K562 (cell line): Measurements from ENCODE around the gene MPIG6B. TPM values are rescaled to one million over a fixed set of nuclear protein-coding genes. Genes with fewer than 3 reads are reported as not detected.

ENCODE experiments used
- FOXM1 ChIP-seq, 2 experiments: fragments of 450-650 bp in 1 of 2; sonication (generic) in 1 of 2; formaldehyde crosslinking in 1 of 2; IDR thresholded peaks; 2 replicates each; pipeline versions ENCODE4 v1.6.1 to v1.9.0; 2017 to 2022; ENCODE audit warnings: low read depth in 2 of 2, mild to moderate bottlenecking in 2 of 2, missing genetic modification reagents in 1 of 2, moderate library complexity in 1 of 2
- GATA2 ChIP-seq: sonication (generic); formaldehyde crosslinking; IDR thresholded peaks from 2 replicates; pipeline ENCODE4 v1.4.0; 2020; ENCODE audit warnings: mild to moderate bottlenecking, missing genetic modification reagents
- KLF13 ChIP-seq: fragments of 450-650 bp; IDR thresholded peaks from 2 replicates; pipeline ENCODE4 v1.6.1; 2016; ENCODE audit warnings: missing genetic modification characterization, low read depth, mild to moderate bottlenecking, missing compliant biosample characterization, moderate library complexity, borderline replicate concordance
- KLF6 ChIP-seq: fragments of 250-450 bp; sonication (Bioruptor Pico); IDR thresholded peaks from 2 replicates; pipeline ENCODE4 v1.4.0; 2020; ENCODE audit warnings: mild to moderate bottlenecking, moderate library complexity, borderline replicate concordance
- MXI1 ChIP-seq: IDR thresholded peaks from 2 replicates; pipeline ENCODE4 v1.6.1; 2011; ENCODE audit warnings: low read depth, mild to moderate bottlenecking, improper control_type of control experiment, low read length
- NFIC ChIP-seq: fragments of 450-650 bp; IDR thresholded peaks from 2 replicates; pipeline ENCODE4 v1.6.1; 2017; ENCODE audit warnings: mild to moderate bottlenecking, inconsistent platforms
- NR2C2 ChIP-seq, 2 experiments: fragments of 200-800 bp in 1 of 2; sonication (Bioruptor generic) in 1 of 2; sonication (generic) in 1 of 2; formaldehyde crosslinking in 1 of 2; IDR thresholded peaks; 2 replicates each; pipeline versions ENCODE4 v1.6.1 to v1.8.0; 2016 to 2022; ENCODE audit warnings: mild to moderate bottlenecking in 1 of 2, missing compliant biosample characterization in 1 of 2, missing genetic modification characterization in 1 of 2, missing genetic modification reagents in 1 of 2
- POLR3A ChIP-seq: IDR thresholded peaks from 2 replicates; pipeline ENCODE4 v1.6.1; 2011; ENCODE audit warnings: borderline replicate concordance, mild to moderate bottlenecking, moderate library complexity; ENCODE audit not compliant: insufficient read length, insufficient read depth; ENCODE audit errors: extremely low read depth
- RBM14 ChIP-seq: fragments of 200-400 bp; formaldehyde crosslinking; IDR thresholded peaks from 2 replicates; pipeline ENCODE4 v1.6.1; 2018; ENCODE audit warnings: low read depth, mild to moderate bottlenecking, low read length, moderate library complexity, borderline replicate concordance; ENCODE audit not compliant: insufficient read depth
- RFX5 ChIP-seq: IDR thresholded peaks from 2 replicates; pipeline ENCODE4 v1.6.1; 2011; ENCODE audit warnings: low read depth, mild to moderate bottlenecking, improper control_type of control experiment, low read length
- RUNX1 ChIP-seq: sonication (generic); IDR thresholded peaks from 2 replicates; pipeline ENCODE4 v1.6.1; 2016; ENCODE audit warnings: antibody characterized with exemption, low read depth
- SAFB2 ChIP-seq: fragments of 200-400 bp; formaldehyde crosslinking; IDR thresholded peaks from 2 replicates; pipeline ENCODE4 v1.6.1; 2018; ENCODE audit warnings: borderline replicate concordance, low read length, low read depth, moderate library complexity; ENCODE audit not compliant: severe bottlenecking
- SNRNP70 ChIP-seq: fragments of 200-400 bp; formaldehyde crosslinking; optimal IDR thresholded peaks from 2 replicates; pipeline ENCODE3; 2017; ENCODE audit warnings: low read depth, low read length
- SRSF9 ChIP-seq: fragments of 200-400 bp; formaldehyde crosslinking; IDR thresholded peaks from 2 replicates; pipeline ENCODE4 v1.6.1; 2017; ENCODE audit warnings: low read depth, low read length, borderline replicate concordance
- TAL1 ChIP-seq: fragments of 450-650 bp; IDR thresholded peaks from 2 replicates; pipeline ENCODE4 v1.6.1; 2016; ENCODE audit warnings: mild to moderate bottlenecking
- YY1 ChIP-seq, 3 experiments: IDR thresholded peaks; 2 replicates each; pipeline ENCODE4 v1.6.1; 2011; ENCODE audit warnings: low read length in 2 of 3, mild to moderate bottlenecking in 2 of 3, moderate library complexity in 2 of 3, borderline replicate concordance in 1 of 3, control low read depth in 1 of 3, low read depth in 1 of 3; ENCODE audit not compliant: insufficient read depth in 3 of 3, insufficient replicate concordance in 2 of 3, control insufficient read depth in 1 of 3, insufficient read length in 1 of 3; ENCODE audit errors: extremely low read depth in 1 of 3
- ZBTB1 ChIP-seq: sonication (generic); formaldehyde crosslinking; IDR thresholded peaks from 2 replicates; pipeline ENCODE4 v1.8.1; 2023; ENCODE audit warnings: missing genetic modification reagents, low read depth, mild to moderate bottlenecking, borderline replicate concordance
- ZFP36 ChIP-seq: fragments of 150-350 bp; IDR thresholded peaks from 2 replicates; pipeline ENCODE4 v1.6.1; 2018; ENCODE audit warnings: low read length, low read depth; ENCODE audit not compliant: partially characterized antibody
- ZNF444 ChIP-seq: fragments of 250-450 bp; sonication (Bioruptor Pico); IDR thresholded peaks from 2 replicates; pipeline ENCODE4 v1.4.0; 2020; ENCODE audit warnings: mild to moderate bottlenecking, moderate library complexity
- polyA plus RNA-seq, 8 experiments: library from polyadenylated mRNA; depleted of rRNA in 4 of 8; stranded (reverse) in 5 of 8; unstranded in 3 of 8; fragments of >200 nt; fragmentation: Nextera tagmentation in 2 of 8; fragmentation: Illumina TruSeq in 1 of 8; extraction: Ambion mirVana in 2 of 8; extraction: Trizol in 1 of 8; gene quantifications; 2 replicates each; pipeline versions ENCODE4 v1.2.1 to v1.2.3, GENCODE V29; 2011 to 2014; ENCODE audit warnings: inconsistent platforms in 1 of 8, missing spikeins in 1 of 8
- total RNA-seq, 7 experiments: library from RNA; depleted of rRNA in 6 of 7; stranded (reverse); fragments of >200 nt in 6 of 7; fragmentation: Illumina TruSeq in 2 of 7; extraction: Trizol in 2 of 7; gene quantifications; 2 replicates each; pipeline versions ENCODE4 v1.2.1 to v1.2.3, GENCODE V29; 2011 to 2021; ENCODE audit warnings: low replicate concordance in 1 of 7
- TF ChIP-seq, protein P1 (sequence below): fragments of 250-450 bp; sonication (Bioruptor Pico); IDR thresholded peaks from 2 replicates; pipeline ENCODE4 v1.5.1; 2021; ENCODE audit warnings: mild to moderate bottlenecking
- TF ChIP-seq, protein P2 (sequence below): fragments of 250-450 bp; sonication (Bioruptor Pico); IDR thresholded peaks from 2 replicates; pipeline ENCODE4 v1.4.0; 2020
- TF ChIP-seq, protein P3 (sequence below), 2 experiments: IDR thresholded peaks in 1 of 2; conservative IDR thresholded peaks in 1 of 2; 2 replicates each; pipeline ENCODE4 v1.6.1; 2016; ENCODE audit warnings: low read depth in 2 of 2, mild to moderate bottlenecking in 1 of 2, missing compliant biosample characterization in 1 of 2, missing genetic modification characterization in 1 of 2, moderate library complexity in 1 of 2

Gene MPIG6B
- total and polyA plus RNA-seq, 9 of the 15 experiments (the other 6 are each of a cell fraction or from before 2014, with no cell fraction given) = 0.11 to 1.2 (median 0.28) TPM; not detected in 1

DNA sequence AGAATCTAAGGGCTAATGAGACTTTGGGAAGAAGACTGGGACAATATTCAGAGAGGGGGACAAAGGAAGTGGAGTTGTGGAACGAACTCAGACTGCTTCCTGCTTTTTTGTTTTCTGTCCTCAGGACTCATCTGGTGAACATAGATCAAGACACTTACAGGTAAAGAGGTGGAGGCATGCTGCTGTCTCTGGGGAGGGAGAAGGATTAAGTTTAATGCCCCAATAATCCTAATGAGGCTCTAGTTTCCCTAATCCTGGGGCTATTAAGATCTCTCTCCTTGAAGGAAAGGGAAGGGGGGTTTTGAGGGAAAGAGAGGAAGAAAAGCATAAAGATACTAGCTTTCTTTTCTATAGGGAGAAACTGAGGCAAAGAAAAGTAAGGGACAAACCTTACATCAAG, 21.2 kb downstream of the MPIG6B start (continued):
- TF ChIP-seq, protein P1, sequence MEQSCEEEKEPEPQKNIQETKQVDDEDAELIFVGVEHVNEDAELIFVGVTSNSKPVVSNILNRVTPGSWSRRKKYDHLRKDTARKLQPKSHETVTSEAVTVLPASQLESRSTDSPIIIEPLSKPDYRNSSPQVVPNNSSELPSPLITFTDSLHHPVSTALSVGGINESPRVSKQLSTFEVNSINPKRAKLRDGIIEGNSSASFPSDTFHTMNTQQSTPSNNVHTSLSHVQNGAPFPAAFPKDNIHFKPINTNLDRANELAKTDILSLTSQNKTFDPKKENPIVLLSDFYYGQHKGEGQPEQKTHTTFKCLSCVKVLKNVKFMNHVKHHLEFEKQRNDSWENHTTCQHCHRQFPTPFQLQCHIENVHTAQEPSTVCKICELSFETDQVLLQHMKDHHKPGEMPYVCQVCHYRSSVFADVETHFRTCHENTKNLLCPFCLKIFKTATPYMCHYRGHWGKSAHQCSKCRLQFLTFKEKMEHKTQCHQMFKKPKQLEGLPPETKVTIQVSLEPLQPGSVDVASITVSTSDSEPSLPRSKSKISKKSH = no peak
- no peak for TF ChIP-seq NFIC
- TF ChIP-seq TAL1 = no peak
- TF ChIP-seq SAFB2 = no peak
- TF ChIP-seq RFX5 = no peak
- TF ChIP-seq ZBTB1 (CRISPR knock-in tag) = 0 out of 2 replicates have a peak, but pooled peaks have one; percentile 24
- TF ChIP-seq, protein P2, sequence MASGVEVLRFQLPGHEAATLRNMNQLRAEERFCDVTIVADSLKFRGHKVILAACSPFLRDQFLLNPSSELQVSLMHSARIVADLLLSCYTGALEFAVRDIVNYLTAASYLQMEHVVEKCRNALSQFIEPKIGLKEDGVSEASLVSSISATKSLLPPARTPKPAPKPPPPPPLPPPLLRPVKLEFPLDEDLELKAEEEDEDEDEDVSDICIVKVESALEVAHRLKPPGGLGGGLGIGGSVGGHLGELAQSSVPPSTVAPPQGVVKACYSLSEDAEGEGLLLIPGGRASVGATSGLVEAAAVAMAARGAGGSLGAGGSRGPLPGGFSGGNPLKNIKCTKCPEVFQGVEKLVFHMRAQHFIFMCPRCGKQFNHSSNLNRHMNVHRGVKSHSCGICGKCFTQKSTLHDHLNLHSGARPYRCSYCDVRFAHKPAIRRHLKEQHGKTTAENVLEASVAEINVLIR (CRISPR knock-in tag) = no peak
- TF ChIP-seq KLF6 (CRISPR knock-in tag) = no peak
- no peak for TF ChIP-seq RBM14
- TF ChIP-seq RUNX1 = no peak
- TF ChIP-seq GATA2 (CRISPR knock-in tag) = 0 out of 2 replicates have a peak, but pooled peaks have one; percentile 31
- no peak for TF ChIP-seq SNRNP70
- no peak for TF ChIP-seq NR2C2 (CRISPR knock-in tag; IDR thresholded peaks at IDR 0.05)
- TF ChIP-seq NR2C2 (tag; IDR thresholded peaks at IDR 0.05) = no peak
- TF ChIP-seq FOXM1 (IDR thresholded peaks at IDR 0.05; ENCODE audit: low read depth) = no peak
- no peak for TF ChIP-seq FOXM1 (CRISPR knock-in tag; IDR thresholded peaks at IDR 0.05; ENCODE audit: low read depth)
- TF ChIP-seq SRSF9 = no peak
- no peak for TF ChIP-seq MXI1
- TF ChIP-seq KLF13 = no peak
- TF ChIP-seq POLR3A = no peak
- TF ChIP-seq YY1 (IDR thresholded peaks at IDR 0.05; ENCODE audit: borderline replicate concordance in 1 of 3, control insufficient read depth in 1 of 3, extremely low read depth in 1 of 3, insufficient read depth in 3 of 3, insufficient read length in 1 of 3, insufficient replicate concordance in 2 of 3, low read depth in 1 of 3, low read length in 2 of 3) = no peak
- TF ChIP-seq ZNF444 (CRISPR knock-in tag) = no peak
- TF ChIP-seq, protein P3, sequence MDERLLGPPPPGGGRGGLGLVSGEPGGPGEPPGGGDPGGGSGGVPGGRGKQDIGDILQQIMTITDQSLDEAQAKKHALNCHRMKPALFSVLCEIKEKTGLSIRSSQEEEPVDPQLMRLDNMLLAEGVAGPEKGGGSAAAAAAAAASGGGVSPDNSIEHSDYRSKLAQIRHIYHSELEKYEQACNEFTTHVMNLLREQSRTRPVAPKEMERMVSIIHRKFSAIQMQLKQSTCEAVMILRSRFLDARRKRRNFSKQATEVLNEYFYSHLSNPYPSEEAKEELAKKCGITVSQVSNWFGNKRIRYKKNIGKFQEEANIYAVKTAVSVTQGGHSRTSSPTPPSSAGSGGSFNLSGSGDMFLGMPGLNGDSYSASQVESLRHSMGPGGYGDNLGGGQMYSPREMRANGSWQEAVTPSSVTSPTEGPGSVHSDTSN (CRISPR knock-in tag; IDR thresholded peaks at IDR 0.05; ENCODE audit: low read depth) = no peak
- TF ChIP-seq, protein P3 (tag; conservative IDR thresholded peaks at IDR 0.05; ENCODE audit: low read depth) = no peak
- no peak for TF ChIP-seq ZFP36
